ENCODE data around the gene GSX2.
A peak's percentile ranks its signal among the peaks of the same experiment; 100 is the strongest.
"Not testable (repeated sequence)": the region's sequence is repeated elsewhere in the genome, so short reads cannot be mapped to it uniquely, and the experiment has no call there.

Gene GSX2

GRCh38 chr4:54099748-54100574 lies at the start of gene GSX2:
Gene GSX2, plus strand, starts transcription at chr4:54100163. Its CDS starts 182 bp downstream, at chr4:54100345.
- DNase-seq, result peak; percentile 71

DNA sequence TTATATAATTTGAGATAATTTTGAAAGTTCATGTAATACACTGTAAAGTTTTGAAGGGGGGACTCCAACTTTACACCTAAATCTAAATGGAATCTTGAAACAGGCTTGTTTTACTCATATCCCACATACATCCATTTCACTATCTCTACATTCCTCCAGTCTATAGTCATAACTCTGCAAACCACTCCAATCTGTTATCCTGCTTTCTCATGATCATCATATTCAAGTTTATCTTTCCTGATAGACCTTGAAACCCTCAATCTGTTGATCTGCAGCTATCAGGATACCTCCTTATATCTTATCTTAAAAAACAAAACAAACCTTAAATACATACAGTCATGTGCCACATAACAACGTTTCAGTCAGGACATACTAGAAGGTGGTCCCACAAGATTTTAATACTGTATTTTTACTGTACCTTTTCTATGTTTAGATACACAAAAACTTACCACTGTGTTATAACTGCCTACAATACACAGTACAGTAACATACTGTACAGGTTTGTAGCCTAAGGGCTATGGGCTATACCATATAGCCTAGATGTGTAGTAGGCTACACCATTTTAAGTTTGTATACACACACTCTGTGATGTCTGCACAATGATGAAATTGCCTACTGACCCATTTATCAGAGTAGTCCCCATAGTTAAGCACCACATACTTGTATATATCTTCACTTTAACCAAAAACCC lies 49.6 kb upstream of the GSX2 start:
- no peak for DNase-seq

DNA sequence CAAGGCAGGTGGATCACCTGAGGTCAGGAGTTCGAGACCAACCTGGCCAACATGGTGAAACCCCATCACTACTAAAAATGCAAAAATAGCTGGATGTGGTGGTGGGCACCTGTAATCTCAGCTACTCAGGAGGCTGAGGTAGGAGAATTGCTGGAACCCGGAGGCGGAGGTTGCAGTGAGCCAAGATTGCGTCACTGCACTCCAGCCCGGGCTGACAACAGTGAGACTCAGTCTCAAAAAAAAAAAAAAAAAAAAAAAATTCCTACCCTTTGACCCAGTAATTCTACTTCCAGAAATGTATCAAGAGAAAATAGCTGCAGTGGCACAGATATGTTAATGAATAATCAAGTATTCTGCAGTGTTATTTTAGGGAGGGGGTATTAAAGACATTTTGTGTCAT lies 46.6 kb upstream of the GSX2 start:
- not testable (repeated sequence) for DNase-seq

GRCh38 chr4:54054501-54054900 lies 45.5 kb upstream of the GSX2 start:
- no peak for DNase-seq

- DNase-seq, result no peak
Measured at GRCh38 chr4:54055494-54055893, 44.5 kb upstream of the GSX2 start.

DNA sequence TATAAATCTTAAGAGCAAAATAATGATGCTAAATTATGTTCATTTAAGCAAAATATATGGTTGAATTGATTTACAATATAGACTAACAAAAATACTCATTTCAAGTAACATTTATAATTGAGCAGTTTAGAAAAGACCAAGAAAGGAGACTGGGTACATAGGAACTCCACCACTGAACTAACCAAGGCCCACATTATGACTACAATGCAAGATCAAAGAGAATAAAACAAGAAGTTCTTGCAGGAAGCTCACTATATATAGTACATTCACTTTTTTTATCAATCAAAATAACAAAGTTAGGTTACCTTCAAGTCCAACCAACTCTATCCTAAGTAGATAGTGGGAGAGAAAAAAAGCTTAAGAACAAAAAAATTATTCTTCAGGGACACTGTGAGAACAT lies 43.6 kb upstream of the GSX2 start:
- DNase-seq, result no peak

GRCh38 chr4:54058171-54058570 lies 41.8 kb upstream of the GSX2 start:
- no peak for DNase-seq

DNA sequence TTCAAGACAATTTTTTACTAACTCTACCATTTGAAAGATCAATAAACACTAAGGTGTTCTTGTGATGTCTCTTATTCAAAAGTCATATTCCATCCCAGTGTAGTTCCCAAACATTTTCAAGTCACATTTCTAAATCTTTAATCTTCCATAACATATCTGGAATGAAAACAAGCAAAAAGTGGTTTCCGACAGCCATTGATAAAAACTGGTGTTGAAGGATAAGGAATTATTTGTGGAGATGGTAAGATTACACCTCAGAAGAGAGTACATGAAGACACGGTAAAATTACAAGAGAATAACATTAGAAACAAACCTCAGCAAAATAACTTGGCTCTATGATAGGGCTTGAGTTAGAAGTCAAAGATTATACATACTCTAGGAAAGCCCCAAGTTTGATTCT lies 39.8 kb upstream of the GSX2 start:
- no peak for DNase-seq

GRCh38 chr4:54061067-54061466 lies 38.9 kb upstream of the GSX2 start:
- no peak for DNase-seq

GRCh38 chr4:54061873-54062272 lies 38.1 kb upstream of the GSX2 start:
- DNase-seq, result no peak

GRCh38 chr4:54062392-54062791 lies 37.6 kb upstream of the GSX2 start:
- DNase-seq, result no peak

GRCh38 chr4:54063229-54063628 lies 36.7 kb upstream of the GSX2 start:
- peak; percentile 48 for DNase-seq

GRCh38 chr4:54063737-54064316 lies 36.1 kb upstream of the GSX2 start:
- peak; percentile 78 for DNase-seq

GRCh38 chr4:54064317-54065111 lies 35.4 kb upstream of the GSX2 start, which contains the start of gene CHIC2:
Gene CHIC2, minus strand, starts transcription at chr4:54064605. Its CDS starts 305 bp downstream, at chr4:54064300.
- DNase-seq, result peak; percentile 97

GRCh38 chr4:54065282-54066087 lies 34.5 kb upstream of the GSX2 start:
- DNase-seq, result no peak

- DNase-seq, result no peak
Measured at GRCh38 chr4:54066088-54066415, 33.9 kb upstream of the GSX2 start.

DNA sequence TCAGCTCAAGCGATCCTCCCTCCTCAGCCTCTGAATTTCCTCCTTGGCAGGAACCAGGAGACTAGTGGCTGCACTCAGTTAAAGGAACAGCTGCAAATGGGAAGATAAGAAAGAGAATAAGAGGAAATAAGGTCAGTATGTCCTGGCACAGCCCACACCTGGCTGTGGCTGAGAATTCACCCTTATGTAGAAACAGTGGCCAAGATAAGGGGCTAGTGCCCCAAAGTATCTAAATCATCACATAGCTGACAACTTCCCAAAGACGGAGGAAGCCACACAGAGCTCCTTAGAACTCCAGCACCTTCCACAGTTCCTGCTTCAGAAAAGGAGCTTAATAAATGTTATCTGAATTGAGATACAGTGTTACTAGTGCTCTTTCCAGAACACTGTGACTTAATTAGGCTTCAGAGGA lies 33.2 kb upstream of the GSX2 start:
- DNase-seq, result no peak

DNA sequence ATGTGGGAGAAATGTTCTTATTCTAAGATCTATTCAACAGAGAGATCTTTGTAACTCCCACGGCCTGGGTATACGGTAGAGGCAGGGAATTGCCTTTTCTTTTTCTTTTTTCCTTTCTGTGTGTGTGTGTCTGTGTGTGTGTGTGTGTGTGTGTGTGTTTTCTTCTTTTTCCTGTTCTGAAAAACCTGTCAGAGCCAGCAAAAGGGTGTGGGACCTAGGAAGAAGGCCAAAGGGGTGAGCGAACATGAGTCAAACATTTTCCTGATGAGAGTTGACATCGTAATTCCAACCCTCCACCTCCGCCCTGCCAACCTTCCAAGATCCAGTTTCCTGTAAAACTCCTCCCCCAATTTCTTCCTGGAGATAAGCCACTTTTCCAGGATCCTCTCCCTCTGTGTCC lies 32.8 kb upstream of the GSX2 start:
- no peak for DNase-seq

DNA sequence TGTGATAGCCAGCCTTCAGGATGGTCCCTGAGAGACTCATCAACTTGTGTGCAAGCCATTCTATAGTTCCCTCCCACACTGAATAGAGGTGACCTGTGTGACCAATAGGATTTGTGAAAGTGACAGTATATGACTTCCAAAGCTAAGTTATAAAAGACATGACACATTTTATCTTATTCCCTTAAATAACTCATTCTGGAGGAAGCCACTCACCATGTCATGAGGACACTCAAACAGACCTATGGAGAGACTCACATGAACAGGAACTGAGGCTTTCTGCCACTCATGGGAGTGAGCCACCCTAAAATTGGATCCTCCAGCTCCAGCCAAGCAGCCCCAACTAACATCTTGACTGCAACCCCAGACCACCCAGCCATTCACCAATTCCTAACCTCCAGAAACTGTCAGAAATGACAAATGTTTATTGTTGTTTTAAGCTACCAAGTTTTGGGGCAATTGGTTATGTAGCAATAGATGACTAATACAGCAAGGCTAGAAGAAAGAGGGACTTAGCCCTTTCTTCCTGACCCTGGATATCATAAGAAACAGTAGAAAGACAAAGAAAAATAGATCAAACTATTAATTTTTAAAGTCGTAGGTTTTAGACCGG lies 26.6 kb upstream of the GSX2 start:
- no peak for DNase-seq

GRCh38 chr4:54074381-54074780 lies 25.6 kb upstream of the GSX2 start:
- no peak for DNase-seq

GRCh38 chr4:54076673-54077072 lies 23.3 kb upstream of the GSX2 start:
- no peak for DNase-seq

GRCh38 chr4:54077812-54078211 lies 22.2 kb upstream of the GSX2 start:
- no peak for DNase-seq
